GDM1 (cell line): ENCODE measurements around the gene CDSN.
A peak's percentile ranks its signal among the peaks of the same experiment; 100 is the strongest.
"Not testable (repeated sequence)": the region's sequence is repeated elsewhere in the genome, so short reads cannot be mapped to it uniquely, and the experiment has no call there.

Experiments used
- DNase-seq: peaks from one replicate; lab custom pipeline; 2025; lab: John Stamatoyannopoulos, UW

Gene CDSN, protein sequence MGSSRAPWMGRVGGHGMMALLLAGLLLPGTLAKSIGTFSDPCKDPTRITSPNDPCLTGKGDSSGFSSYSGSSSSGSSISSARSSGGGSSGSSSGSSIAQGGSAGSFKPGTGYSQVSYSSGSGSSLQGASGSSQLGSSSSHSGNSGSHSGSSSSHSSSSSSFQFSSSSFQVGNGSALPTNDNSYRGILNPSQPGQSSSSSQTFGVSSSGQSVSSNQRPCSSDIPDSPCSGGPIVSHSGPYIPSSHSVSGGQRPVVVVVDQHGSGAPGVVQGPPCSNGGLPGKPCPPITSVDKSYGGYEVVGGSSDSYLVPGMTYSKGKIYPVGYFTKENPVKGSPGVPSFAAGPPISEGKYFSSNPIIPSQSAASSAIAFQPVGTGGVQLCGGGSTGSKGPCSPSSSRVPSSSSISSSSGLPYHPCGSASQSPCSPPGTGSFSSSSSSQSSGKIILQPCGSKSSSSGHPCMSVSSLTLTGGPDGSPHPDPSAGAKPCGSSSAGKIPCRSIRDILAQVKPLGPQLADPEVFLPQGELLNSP

DNA sequence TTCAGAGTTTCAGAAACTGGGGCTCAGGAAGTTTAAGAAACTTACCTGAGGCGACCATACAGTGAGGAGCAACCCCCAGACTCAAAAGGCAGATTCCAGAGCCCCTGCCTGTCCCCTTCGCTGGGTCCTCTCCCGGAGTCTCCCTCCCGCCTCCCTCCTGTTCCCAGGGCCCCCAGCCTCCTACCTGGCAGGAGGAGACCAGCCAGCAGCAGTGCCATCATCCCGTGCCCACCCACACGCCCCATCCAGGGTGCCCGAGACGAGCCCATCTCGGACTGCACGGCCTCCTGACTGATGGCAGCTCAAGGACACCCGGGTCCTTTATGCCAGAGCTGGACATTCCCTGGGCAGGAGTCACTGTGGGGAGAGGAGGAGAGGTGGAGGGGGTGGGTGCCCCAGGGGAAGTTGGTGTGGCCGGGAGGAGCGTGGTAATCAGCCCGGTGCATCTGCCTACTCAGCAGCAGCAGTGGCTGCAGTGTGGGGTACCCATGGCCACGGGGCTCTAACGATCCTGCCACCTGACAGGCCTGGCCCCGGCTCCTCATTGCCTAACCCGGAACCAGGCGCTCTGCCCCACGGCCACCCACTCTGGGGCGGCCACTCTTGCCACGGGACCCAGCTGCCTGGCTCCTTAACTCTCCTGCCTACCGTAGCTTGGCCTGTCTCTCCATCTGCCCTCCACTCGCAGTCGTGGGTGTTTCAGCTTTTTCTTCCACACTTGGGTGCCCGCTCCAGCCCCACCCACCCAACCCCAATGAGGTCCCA, at the start of gene CDSN:
Gene CDSN (minus strand): TSS at position 296 of the 765 bp plus-strand sequence. CDS start 27 bp downstream, at position 269.
- no peak for DNase-seq

DNA sequence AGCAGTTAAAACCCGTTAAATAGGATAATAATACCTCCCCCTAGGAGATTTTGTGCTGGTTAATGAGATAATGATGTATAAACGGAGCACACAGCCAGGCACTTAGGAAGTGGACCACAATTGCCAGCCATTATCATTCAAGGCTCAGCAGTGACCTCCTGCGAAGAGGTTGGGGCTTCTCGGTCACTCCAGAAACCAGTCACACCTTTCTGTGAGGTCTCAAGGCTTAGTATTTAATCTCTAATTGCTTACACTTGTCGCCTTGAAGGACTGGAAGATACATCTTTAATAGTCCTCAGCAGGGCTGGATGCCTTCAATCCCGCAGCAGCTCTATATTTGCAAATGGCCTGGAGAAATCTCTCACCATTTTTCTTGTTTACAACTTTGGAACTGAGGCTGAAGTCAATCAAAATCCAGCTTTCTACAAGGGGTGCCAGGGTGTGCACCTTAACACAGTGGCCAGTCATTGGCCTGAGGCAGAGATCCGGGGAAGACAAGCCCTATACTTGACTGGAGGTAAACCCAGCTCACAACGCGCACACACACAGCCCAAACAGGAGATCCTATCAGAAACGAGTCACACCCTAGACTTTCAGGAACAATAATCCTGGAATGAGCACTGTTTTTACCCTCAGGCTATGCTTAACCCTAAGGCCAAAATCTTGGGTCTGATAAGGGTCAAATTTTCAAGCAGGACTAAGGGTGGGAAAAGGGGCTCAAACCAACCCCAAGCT, 49.0 kb upstream of the CDSN start:
- DNase-seq: no peak

DNA sequence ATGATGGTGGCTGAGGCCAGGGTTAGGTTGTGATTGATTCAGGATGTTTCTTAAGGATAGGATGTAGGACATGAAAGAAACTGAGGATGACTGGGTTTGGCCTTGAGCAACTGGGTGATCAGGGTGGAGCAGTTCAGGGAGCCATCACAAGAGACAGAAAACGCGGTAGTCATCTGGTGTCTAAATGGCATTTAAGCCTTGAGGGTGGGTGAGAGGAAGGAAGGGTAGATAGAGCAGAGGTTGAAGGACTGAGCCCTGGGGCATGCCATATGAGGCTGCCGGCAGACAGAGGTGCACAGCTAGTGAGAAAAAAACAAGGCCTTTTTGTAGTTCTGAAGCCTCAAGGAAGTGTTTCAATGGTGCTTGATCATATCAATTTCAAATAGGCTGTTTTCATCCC, 48.4 kb upstream of the CDSN start:
- no peak for DNase-seq

DNA sequence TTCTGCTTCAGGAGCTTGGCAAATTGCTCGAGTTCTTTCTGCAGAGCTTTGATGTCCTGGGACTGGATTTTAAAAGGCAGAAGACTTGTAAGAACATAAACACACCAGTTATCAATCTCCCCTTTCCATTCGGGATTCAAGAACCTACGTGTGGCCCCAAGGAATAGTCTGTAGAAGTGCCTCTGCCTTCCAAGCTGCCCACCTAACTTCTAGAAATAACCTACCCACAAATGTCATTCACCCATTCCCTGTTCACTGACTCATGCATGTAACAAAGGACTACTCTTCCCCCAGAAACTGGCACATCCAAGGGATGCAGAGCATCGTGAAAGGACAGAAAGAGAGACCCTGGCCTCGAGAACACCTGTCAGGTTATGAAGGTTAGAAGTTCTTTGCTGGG, 45.7 kb upstream of the CDSN start:
- DNase-seq: no peak

DNA sequence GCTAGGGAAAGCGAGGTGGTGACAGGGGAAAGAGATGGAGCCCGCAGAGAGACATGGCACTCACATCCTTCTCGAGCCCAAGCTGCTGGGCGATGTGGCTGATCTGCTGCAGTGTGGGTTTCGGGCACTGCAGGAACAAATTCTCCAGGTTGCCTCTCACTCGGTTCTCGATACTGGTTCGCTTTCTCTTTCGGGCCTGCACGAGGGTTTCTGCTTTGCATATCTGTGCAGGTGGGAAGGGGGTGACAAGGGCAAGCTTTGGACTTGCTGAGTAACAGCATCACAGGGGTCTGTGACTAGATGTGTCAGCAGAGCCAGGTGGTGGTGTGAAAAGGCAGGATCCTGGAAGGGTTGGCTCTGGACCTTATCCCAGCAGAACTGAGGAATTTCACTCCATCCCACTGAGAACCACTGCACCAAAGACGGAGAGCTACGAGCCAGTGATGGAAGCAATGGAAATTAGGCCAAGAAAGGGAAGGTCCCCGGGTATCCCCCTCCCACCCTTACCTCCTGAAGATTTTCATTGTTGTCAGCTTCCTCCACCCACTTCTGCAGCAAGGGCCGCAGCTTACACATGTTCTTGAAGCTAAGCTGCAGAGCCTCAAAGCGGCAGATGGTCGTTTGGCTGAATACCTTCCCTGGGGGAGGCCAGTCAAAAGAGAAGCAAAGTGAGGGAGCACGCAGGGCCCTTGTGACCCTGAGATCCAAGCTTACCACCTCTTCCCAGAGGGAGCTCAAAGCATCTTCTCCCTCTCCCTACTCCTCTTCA, 45.0 kb upstream of the CDSN start:
- DNase-seq: not testable (repeated sequence)

DNA sequence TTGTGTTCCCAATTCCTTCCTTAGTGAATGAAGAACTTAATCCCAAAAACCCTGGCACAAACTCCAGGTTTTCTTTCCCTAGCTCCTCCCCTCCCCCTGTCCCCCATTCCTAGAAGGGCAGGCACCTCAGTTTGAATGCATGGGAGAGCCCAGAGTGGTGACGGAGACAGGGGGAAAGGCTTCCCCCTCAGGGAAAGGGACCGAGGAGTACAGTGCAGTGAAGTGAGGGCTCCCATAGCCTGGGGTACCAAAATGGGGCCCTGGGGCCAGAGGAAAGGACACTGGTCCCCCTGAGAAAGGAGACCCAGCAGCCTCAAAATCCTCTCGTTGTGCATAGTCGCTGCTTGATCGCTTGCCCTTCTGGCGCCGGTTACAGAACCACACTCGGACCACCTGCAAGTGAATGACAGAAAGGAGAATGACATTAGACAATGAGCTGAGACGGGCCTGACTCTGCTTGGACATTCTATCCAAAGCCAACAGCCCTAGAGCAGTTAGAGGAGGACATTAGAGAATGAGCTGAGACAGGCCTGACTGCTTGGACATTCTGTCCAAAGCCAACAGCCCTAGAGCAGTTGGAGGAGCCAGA, 44.3 kb upstream of the CDSN start:
- not testable (repeated sequence) for DNase-seq

DNA sequence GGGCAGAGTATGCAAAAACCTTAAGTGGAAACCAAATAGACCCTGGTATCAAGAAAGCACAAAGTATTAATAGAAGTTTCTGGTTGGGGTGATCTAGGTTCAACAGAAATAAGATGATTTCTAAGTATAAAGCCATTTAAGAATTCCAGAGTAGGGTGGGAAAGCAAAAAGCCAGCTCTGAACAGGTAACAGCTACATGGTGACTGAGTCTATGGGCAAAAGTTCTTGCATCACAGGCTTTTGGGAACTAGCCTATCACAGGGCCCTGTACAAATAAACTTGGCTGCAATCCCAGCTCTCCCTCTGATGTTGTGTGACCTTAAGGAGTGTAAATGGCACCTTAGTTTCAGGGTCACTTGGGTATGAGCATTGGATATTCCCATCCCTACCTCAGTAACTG, 43.7 kb upstream of the CDSN start:
- DNase-seq: no peak

DNA sequence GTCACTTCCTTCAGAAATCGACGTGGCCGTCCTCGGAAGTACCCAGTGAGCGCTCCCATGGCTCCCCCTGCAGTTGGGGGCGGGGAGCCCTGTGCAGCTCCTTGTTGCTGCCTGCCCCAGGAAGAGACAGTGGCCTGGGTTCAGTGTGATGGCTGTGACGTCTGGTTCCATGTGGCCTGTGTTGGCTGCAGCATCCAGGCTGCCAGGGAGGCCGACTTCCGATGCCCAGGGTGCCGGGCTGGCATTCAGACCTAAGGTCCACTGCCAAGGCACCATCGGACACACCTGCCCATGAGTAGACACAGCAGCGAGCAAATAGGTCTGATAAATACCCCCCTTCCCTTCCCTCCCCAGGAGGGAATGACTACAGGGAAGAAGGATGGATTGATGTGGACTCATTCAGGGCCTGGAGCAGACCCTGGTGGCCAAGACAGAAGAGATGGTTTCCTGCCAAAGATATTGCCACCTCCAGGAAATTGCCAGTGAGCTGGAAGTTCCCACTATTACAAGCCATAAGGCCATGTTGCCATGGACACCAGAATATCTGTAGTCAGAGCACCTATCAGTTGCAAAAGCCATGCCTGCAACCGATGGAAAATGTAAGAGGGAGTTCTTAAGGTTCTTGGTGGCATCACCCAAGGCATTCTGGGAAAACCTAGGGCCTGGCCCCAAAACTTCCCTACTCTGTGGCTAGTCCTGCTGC, 42.4 kb upstream of the CDSN start:
- DNase-seq: no peak

DNA sequence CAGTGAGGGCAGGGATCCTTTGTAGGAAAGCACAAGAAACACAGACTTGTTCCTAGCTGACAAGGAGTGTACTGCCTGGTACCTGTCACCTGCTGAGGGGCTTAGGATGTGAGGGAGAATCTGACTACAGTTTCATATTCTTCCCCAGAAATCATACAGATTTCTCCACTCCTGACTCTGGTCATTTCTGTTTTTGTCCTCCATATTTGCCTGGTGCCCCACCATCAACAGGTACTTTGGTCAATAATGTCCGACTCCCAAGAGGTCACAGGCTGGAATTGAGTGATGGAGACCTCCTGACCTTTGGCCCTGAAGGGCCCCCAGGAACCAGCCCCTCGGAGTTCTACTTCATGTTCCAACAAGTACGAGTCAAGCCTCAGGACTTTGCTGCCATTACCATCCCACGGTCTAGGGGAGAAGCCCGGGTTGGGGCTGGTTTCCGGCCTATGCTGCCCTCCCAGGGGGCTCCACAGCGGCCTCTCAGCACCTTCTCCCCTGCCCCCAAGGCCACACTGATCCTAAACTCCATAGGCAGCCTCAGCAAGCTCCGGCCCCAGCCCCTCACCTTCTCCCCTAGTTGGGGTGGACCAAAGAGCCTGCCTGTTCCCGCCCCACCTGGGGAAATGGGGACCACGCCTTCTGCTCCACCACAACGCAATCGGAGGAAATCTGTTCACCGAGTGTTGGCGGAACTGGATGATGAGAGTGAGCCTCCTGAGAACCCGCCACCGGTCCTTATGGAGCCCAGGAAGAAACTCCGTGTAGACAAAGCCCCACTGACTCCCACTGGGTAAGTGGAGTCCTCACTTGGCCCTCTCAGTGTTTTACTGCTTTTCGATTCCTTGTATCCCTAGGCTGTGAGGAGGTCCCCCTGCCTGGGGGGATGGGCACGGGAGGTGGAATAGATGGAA, 41.2 kb upstream of the CDSN start:
- no peak for DNase-seq

DNA sequence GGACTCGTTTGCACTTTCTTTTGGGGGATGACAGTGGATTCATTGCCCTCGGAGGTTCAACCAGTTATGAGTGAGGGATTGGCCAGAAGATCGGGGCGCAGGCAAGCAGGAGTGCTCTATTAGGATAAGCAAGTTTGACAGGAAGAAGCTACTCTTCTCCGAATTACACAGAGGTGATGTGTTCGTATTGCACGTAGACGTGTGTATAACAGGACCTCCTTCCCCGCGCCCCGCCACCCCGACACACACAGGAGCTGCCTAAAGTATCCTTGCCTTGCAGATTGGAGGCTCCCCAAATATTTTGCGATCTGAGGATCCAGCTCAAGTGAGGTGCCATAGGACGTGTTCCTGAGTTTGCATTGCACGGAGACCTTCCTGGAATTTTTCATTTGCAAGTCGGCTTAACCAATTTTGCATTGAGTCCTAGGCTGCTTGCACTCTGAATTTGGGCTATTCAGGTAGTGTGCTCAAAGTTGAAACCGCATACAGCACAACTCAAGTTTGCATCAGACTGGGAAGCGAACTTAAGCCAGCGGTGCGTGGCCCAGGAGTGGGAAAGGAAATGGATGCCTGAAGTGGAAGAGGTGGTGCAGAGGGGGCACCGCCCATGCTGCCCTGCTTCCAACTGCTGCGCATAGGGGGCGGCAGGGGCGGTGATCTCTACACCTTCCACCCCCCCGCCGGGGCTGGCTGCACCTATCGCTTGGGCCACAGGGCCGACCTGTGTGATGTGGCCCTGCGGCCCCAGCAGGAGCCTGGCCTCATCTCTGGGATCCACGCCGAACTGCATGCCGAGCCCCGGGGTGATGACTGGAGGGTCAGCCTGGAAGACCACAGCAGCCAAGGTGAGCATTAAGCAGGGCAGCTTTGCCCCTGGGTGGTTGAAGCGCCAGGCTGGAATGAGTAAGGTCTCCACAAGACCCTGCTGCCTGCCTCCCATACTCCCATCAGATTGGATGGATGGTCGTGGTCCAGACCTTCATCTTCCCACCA, 38.9 kb upstream of the CDSN start:
- DNase-seq: peak; percentile 2

DNA sequence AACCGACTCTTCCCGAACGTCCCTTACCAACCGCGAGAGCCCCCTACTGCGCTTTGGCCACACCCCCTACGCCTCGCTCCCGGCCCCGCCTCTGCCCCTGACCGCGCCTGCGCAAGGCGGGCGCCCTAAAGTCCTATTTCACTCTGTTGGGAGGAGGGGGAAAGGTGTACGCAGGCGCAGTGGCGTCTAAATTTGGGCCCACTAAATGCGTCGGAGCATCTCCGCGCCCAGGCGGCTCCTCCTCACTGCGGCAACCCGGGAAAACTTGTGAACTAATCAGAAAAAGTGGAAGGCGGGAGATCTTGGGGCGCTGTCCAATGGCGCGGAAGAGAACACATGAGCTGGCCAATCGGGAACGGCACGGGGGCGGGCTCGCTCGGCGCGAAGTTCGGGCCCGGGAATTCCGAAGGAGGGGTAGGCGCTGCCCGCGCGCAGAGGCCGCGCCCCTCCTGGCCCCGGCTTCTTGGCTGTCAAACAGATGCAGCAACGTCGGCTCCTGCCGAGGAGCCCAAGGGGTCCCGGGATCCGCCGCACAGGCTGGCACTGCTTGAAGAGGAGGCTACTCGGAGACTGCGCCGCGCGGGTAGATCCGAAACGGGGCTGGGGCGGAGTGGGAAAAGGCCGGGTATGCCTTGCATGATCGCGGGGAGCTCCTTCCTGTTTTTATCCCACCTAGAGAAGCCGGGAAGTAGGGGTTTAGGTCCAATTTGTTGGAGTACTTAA, 38.1 kb upstream of the CDSN start, which contains the start of gene TCF19:
Gene TCF19 (plus strand): TSS at position 450 of the 723 bp plus-strand sequence. CDS start 881 bp downstream, outside the sequence.
- peak; percentile 98 for DNase-seq

DNA sequence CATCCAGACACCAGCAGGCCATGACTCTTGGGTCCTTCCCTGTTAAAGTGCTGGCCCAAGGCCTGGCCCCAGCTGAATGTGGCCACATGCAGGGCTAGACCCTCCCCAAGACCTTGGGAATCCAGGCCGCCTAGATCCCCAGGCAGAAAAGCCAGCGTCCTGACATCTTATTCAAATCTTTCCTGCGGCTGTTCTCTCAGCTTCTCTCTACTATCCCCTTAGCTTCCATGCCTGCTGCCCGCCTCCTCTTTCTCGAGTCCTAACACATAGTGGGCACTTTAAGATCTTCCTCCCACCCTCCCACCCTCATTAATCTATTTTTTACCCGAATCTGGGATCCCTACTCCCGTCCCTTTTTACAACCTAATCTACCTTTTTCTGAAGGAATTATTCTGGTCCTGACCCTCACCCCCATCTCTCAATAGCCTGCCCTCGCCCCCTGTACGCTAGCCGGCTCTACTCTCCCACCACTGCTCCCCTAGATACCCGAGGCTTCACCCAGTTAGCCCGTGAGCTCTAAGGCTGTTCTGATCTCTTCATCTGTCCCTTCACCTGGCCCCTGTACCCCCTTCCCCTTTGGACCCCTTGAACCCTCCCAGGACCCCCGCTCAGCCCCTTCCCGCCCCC, 37.4 kb upstream of the CDSN start, which contains the start of gene CCHCR1:
Gene CCHCR1 (minus strand): TSS at position 290 of the 627 bp plus-strand sequence. CDS start 202 bp downstream, at position 88.
- no peak for DNase-seq

DNA sequence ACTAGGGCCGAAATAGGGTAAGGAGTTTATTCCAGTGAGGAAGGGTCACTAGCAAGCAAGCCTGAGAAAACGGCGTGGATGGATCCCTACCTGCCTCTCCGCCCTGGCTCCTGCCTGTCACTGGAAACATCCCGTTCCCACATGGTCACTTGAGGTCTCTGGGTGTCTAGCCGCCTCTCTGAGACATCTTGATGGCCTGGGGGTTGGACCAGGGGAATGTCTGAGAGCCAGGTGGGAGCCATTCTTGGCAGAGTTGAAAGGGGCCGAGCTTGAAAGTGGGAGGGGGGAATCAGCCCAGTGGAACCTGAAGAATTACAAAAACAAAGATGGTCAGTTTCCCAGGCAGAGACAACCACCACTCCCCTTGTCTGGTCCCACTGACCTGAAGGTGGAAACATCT, 36.4 kb upstream of the CDSN start:
- DNase-seq: no peak

DNA sequence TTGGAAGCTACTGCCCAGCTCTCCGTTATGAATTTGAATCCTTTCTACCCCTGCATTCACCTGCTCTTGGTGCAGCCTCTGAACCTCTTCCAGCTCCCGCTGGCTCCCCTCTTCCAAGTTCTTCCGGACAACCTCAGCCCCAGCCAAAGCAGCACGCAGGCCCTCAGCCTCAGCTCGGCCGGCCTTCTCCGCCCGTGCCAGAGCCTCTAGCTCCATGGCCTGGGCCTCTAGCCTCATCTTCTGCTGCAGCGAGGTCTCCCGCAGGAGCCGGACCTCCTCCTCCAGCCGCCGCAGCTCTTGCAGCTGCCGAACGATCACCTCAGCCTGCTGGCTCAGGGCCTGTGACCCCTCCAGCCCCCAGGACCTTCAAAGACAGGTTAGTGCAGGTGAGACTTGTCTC, 34.2 kb upstream of the CDSN start:
- no peak for DNase-seq

DNA sequence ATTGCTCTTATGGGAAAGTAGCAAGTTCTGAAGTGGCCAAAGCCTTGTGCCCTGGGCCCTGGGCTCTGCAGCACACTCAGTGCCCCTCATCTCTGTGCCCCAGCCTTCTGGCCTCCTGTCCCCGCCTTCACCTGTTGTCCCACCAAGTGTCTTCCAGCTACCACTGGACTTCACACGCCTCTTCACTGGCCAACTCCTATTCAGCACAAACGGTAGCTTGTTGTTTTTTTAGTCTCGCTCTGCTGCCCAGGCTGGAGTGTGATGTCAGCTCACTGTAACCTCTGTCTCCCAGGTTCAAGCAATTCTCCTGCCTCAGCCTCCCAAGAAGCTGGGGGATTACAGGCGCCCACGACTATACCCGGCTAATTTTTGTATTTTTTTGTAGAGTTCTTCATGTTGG, 32.5 kb upstream of the CDSN start:
- no peak for DNase-seq

DNA sequence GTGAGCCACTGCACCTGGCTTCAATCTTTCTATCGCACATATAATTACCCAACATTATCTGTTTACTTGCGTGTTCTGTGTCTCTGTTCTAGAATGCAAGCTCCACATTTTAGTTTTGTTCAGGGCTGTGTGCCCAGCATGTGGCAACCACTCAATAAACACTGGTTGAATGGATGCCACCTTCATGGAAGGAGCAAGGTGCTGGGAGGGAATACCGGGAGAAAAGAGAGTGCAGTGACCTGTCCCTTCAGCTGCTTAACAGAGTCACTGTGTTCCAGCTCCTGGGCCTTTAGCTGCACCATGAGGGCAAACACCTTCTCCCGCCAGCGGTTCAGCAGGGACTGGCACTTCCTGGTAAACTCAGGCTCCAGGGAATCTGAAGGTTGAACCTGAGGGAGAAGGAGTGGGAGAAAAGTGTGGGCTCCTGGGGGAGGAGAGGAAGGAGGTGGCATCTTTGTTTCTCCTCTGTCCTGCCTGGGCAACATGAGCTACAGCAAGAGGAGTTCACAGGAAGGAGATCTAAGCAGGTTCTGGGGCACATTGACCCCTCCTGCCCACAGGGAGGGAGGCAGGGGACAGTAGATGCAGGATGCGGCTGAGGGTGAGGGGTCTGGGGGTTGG, 29.7 kb upstream of the CDSN start:
- DNase-seq: no peak
